Measurements from ENCODE around the gene UTP3.
"Not testable (repeated sequence)": the region's sequence is repeated elsewhere in the genome, so short reads cannot be mapped to it uniquely, and the experiment has no call there.

UTP3 gene

GRCh38 chr4:70671091-70671490 lies 17.2 kb upstream of the UTP3 start:
- no peak for TF ChIP-seq ZNF274 (IDR thresholded peaks at IDR 0.05; ENCODE audit: low read depth, low read length)
- H3K4me3 ChIP-seq (ENCODE audit: low read length), result no peak overlapping the region

GRCh38 chr4:70674191-70674590 lies 14.1 kb upstream of the UTP3 start:
- no peak for TF ChIP-seq ZNF274 (IDR thresholded peaks at IDR 0.05; ENCODE audit: low read depth, low read length)
- no peak overlapping the region for H3K4me3 ChIP-seq (ENCODE audit: low read length)

- no peak overlapping the region for H3K4me3 ChIP-seq (ENCODE audit: low read length)
- TF ChIP-seq ZNF274 (IDR thresholded peaks at IDR 0.05; ENCODE audit: low read depth, low read length), result no peak
Measured at GRCh38 chr4:70674731-70675130, 13.6 kb upstream of the UTP3 start.

- H3K4me3 ChIP-seq (ENCODE audit: low read length), result no peak overlapping the region
- TF ChIP-seq ZNF274 (IDR thresholded peaks at IDR 0.05; ENCODE audit: low read depth, low read length), result no peak
Measured at GRCh38 chr4:70676554-70677090, 11.7 kb upstream of the UTP3 start.

- peak overlapping the region; percentile 30; the same call in 1 of the 2 replicates for H3K4me3 ChIP-seq (ENCODE audit: low read length)
- no peak for TF ChIP-seq ZNF274 (IDR thresholded peaks at IDR 0.05; ENCODE audit: low read depth, low read length)
Measured at GRCh38 chr4:70678383-70678999, 9.8 kb upstream of the UTP3 start.

- no peak for TF ChIP-seq ZNF274 (IDR thresholded peaks at IDR 0.05; ENCODE audit: low read depth, low read length)
- H3K4me3 ChIP-seq (ENCODE audit: low read length), result peak overlapping the region; percentile 23; the same call in 1 of the 2 replicates
Measured at GRCh38 chr4:70680934-70681333, 7.4 kb upstream of the UTP3 start.

GRCh38 chr4:70681704-70682103 lies 6.6 kb upstream of the UTP3 start:
- no peak for TF ChIP-seq ZNF274 (IDR thresholded peaks at IDR 0.05; ENCODE audit: low read depth, low read length)
- H3K4me3 ChIP-seq (ENCODE audit: low read length), result no peak overlapping the region

- not testable (repeated sequence) for H3K4me3 ChIP-seq (ENCODE audit: low read length)
Measured at GRCh38 chr4:70682142-70682541, 6.2 kb upstream of the UTP3 start.

- no peak for TF ChIP-seq ZNF274 (IDR thresholded peaks at IDR 0.05; ENCODE audit: low read depth, low read length)
- H3K4me3 ChIP-seq (ENCODE audit: low read length), result peak overlapping the region; percentile 80
Measured at GRCh38 chr4:70687392-70687791, 940 bp upstream of the UTP3 start.

- TF ChIP-seq ZNF274 (IDR thresholded peaks at IDR 0.05; ENCODE audit: low read depth, low read length), result no peak
- H3K4me3 ChIP-seq (ENCODE audit: low read length), result peak overlapping the region; percentile 80
Measured at GRCh38 chr4:70688795-70689231, 481 bp downstream of the UTP3 start.

GRCh38 chr4:70691661-70692060 lies 3.3 kb downstream of the UTP3 start:
- H3K4me3 ChIP-seq (ENCODE audit: low read length), result no peak overlapping the region
- no peak for TF ChIP-seq ZNF274 (IDR thresholded peaks at IDR 0.05; ENCODE audit: low read depth, low read length)

GRCh38 chr4:70694633-70695032 lies 6.3 kb downstream of the UTP3 start:
- not testable (repeated sequence) for H3K4me3 ChIP-seq (ENCODE audit: low read length)

- H3K4me3 ChIP-seq (ENCODE audit: low read length), result not testable (repeated sequence)
Measured at GRCh38 chr4:70698435-70698834, 10.1 kb downstream of the UTP3 start.

- TF ChIP-seq ZNF274 (IDR thresholded peaks at IDR 0.05; ENCODE audit: low read depth, low read length), result no peak
Measured at GRCh38 chr4:70700712-70701111, 12.4 kb downstream of the UTP3 start.

GRCh38 chr4:70701271-70701670 lies 12.9 kb downstream of the UTP3 start:
- no peak for TF ChIP-seq ZNF274 (IDR thresholded peaks at IDR 0.05; ENCODE audit: low read depth, low read length)
- H3K4me3 ChIP-seq (ENCODE audit: low read length), result no peak overlapping the region

More at GRCh38 chr4:70700712-70701111, 12.4 kb downstream of the UTP3 start:
- no peak overlapping the region for H3K4me3 ChIP-seq (ENCODE audit: low read length)

- not testable (repeated sequence) for H3K4me3 ChIP-seq (ENCODE audit: low read length)
Measured at GRCh38 chr4:70702592-70702991, 14.3 kb downstream of the UTP3 start.
